NT2/D1 (cell line): ENCODE results near the gene DHRS12.

Experiments used
- SUZ12 ChIP-seq: IDR thresholded peaks from 2 replicates; pipeline ENCODE4 v1.6.1; 2011; ENCODE audit not compliant: insufficient read length, insufficient read depth; ENCODE audit errors: extremely low read depth
- YY1 ChIP-seq: IDR thresholded peaks from 2 replicates; pipeline ENCODE4 v1.6.1; 2011; ENCODE audit not compliant: insufficient read length, insufficient read depth
- ZNF274 ChIP-seq: IDR thresholded peaks from 2 replicates; pipeline ENCODE4 v1.6.1; 2011; ENCODE audit warnings: mild to moderate bottlenecking, low read depth, low read length

DNA sequence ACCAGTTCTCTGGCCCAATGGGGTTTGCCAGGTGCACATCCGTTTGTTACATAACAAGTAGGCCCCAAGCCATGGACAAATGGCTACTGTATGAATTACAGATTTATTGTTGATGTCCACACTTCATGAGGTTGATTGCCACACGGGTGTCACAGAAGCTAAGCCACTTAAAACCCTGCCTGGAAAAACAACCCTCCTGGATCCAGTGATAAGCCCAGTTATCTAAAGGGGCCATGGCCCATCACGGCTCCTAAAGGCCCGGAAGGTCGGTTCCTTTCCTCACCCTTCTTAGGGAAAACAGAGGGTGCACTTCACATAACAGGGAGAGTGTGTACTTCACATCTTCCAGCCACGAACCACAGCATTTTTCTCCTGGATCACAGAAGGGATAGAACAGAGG, 37.0 kb upstream of the DHRS12 start:
- TF ChIP-seq ZNF274 (no peak), YY1 (no peak), SUZ12 (no peak)
